GM12878 (cell line): ENCODE data around the gene EXOSC6. TPM values are rescaled to one million over a fixed set of nuclear protein-coding genes. Genes with fewer than 3 reads are reported as not detected.
"Not testable (repeated sequence)": the region's sequence is repeated elsewhere in the genome, so short reads cannot be mapped to it uniquely, and the experiment has no call there.

Source experiments
- ATAC-seq: fragments of 200-7000 bp; cut with Tn5 transposase; 3 replicates; pipeline ENCODE4 v1.9.1; 2020; ENCODE audit warnings: mild to moderate bottlenecking, moderate library complexity
- BruUV-seq: library from RNA; stranded (reverse); fragments of 400-500 nt; replicated peaks from 2 replicates; lab custom pipeline; 2021; lab: Mats Ljungman, UMichigan
- CTCF ChIA-PET: fragments of 300-600 bp; sonication (Branson Sonifier 250); formaldehyde crosslinking; extraction: SDS; loops from one replicate; lab custom pipeline; 2021; ENCODE audit warnings: inconsistent platforms; lab: Yijun Ruan, JAX
- POLR2A ChIA-PET: fragments of 350-600 bp; formaldehyde crosslinking; extraction: SDS; loops from one replicate; lab custom pipeline; 2021; ENCODE audit warnings: inconsistent platforms; lab: Charles Lee
- RAD21 ChIA-PET: fragments of 300-600 bp; sonication (Branson Sonifier 250); formaldehyde crosslinking; loops from one replicate; lab custom pipeline; 2023; ENCODE audit warnings: antibody characterized with exemption; ENCODE audit not compliant: unreplicated experiment; lab: Charles Lee
- SMC1A ChIA-PET: fragments of 300-600 bp; sonication (Branson Sonifier 250); formaldehyde crosslinking; loops from one replicate; lab custom pipeline; 2023; ENCODE audit not compliant: unreplicated experiment, uncharacterized antibody; lab: Charles Lee
- DNase-seq: peaks from one replicate; pipeline ENCODE4 v3.0.0-alpha.2; 2011; ENCODE audit warnings: low read depth, low spot score
- FAIRE-seq: peaks from 3 replicates; lab custom pipeline; 2011; peaks lifted over from hg19 to GRCh38; lab: Jason Lieb, UNC
- H2AFZ ChIP-seq: 2 replicates; pipeline ENCODE4 v1.6.0; 2011; ENCODE audit warnings: low read depth, low read length, control low read depth; ENCODE audit not compliant: control insufficient read depth
- H3K27ac ChIP-seq: 2 replicates; pipeline ENCODE4 v1.5.1; 2011; ENCODE audit warnings: control low read depth; ENCODE audit not compliant: control insufficient read depth, insufficient read depth
- H3K27me3 ChIP-seq, 2 experiments: replicated peaks in 1 of 2; 2 replicates each; pipeline versions ENCODE4 v1.6.0 to v1.6.1; 2011; ENCODE audit warnings: low read length in 1 of 2; ENCODE audit not compliant: control insufficient read depth in 2 of 2, insufficient read depth in 2 of 2
- H3K36me3 ChIP-seq, 2 experiments: 2 replicates each; pipeline ENCODE4 v1.5.1; 2011; ENCODE audit warnings: low read length in 1 of 2; ENCODE audit not compliant: control insufficient read depth in 2 of 2, insufficient read depth in 2 of 2
- H3K4me1 ChIP-seq: 2 replicates; pipeline ENCODE4 v1.6.1; 2011; ENCODE audit warnings: mild to moderate bottlenecking, low read length, moderate library complexity, mixed read lengths; ENCODE audit not compliant: control insufficient read depth, insufficient read depth
- H3K4me2 ChIP-seq: 2 replicates; pipeline ENCODE4 v1.6.0; 2011; ENCODE audit warnings: control low read depth; ENCODE audit not compliant: control insufficient read depth, insufficient read depth
- H3K4me3 ChIP-seq: fragments of 200-600 bp; sonication (generic); 2 replicates; pipeline ENCODE4 v1.5.1; 2016
- H3K79me2 ChIP-seq: 2 replicates; pipeline ENCODE4 v1.6.0; 2011; ENCODE audit warnings: low read length; ENCODE audit not compliant: control insufficient read depth, insufficient read depth
- H3K9ac ChIP-seq: 2 replicates; pipeline ENCODE4 v1.8.0; 2011; ENCODE audit warnings: low read length, control low read depth, mixed read lengths; ENCODE audit not compliant: control insufficient read depth, insufficient read depth
- H3K9me3 ChIP-seq: replicated peaks from 3 replicates; pipeline ENCODE4 v1.5.1; 2011; ENCODE audit warnings: mild to moderate bottlenecking, low read length; ENCODE audit not compliant: control insufficient read depth, insufficient read depth
- H4K20me1 ChIP-seq: 2 replicates; pipeline ENCODE4 v1.6.0; 2011; ENCODE audit not compliant: control insufficient read depth, insufficient read depth
- IKZF2 ChIP-seq, 2 experiments: fragments of 450-650 bp; IDR thresholded peaks; 2 replicates each; pipeline ENCODE4 v1.6.1; 2017; ENCODE audit warnings: mild to moderate bottlenecking in 2 of 2, moderate library complexity in 2 of 2
- MTA2 ChIP-seq: fragments of 450-650 bp; IDR thresholded peaks from 2 replicates; pipeline ENCODE4 v1.6.1; 2016; ENCODE audit warnings: low read depth, mild to moderate bottlenecking, moderate library complexity
- SPI1 ChIP-seq: IDR thresholded peaks from 2 replicates; pipeline ENCODE4 v1.6.1; 2011; ENCODE audit warnings: low read depth, mild to moderate bottlenecking, low read length, moderate library complexity, borderline replicate concordance; ENCODE audit not compliant: insufficient read depth
- WGBS: methylation state at CpG from one replicate; pipeline ENCODE4 v1.1.6; 2016; ENCODE audit warnings: low lambda C conversion rate; ENCODE audit not compliant: insufficient replicate concordance, insufficient coverage; ENCODE audit errors: missing lambda C conversion rate; 5-methylcytosine and 5-hydroxymethylcytosine counted together
- in situ Hi-C: fragments of 300-500 bp; cut with MboI; formaldehyde crosslinking; loops from 9 replicates; pipeline ENCODE4 v1.14.3; 2018; ENCODE audit warnings: mixed read lengths
- intact Hi-C: fragments of 100-400 bp; cut with micrococcal nuclease; formaldehyde crosslinking; loops from one replicate; pipeline ENCODE4 v1.14.2; 2022; ENCODE audit not compliant: unreplicated experiment
- polyA plus RNA-seq, 11 experiments: library from polyadenylated mRNA; depleted of rRNA in 4 of 11; unstranded in 6 of 11; stranded (reverse) in 5 of 11; fragments of >200 nt; fragmentation: Nextera tagmentation in 4 of 11; fragmentation: Illumina TruSeq in 1 of 11; extraction: Ambion mirVana in 4 of 11; extraction: Trizol in 1 of 11; gene quantifications; 1 replicate in 1 of 11; 2 replicates in 10 of 11; pipeline versions ENCODE4 v1.2.1 to v1.2.3, GENCODE V29; 2011 to 2016; ENCODE audit warnings: inconsistent platforms in 2 of 11, missing spikeins in 2 of 11, low read depth in 1 of 11
- total RNA-seq, 4 experiments: library from RNA; depleted of rRNA in 3 of 4; stranded (reverse); fragments of >200 nt in 3 of 4; fragmentation: Illumina TruSeq in 1 of 4; extraction: Trizol in 1 of 4; gene quantifications; 2 replicates each; pipeline versions ENCODE4 v1.2.1 to v1.2.3, GENCODE V29; 2013 to 2021
- TF ChIP-seq, protein P1 (sequence below): fragments of 450-650 bp; IDR thresholded peaks from 2 replicates; pipeline ENCODE4 v1.6.1; 2017; ENCODE audit warnings: low read depth, mild to moderate bottlenecking, moderate library complexity

EXOSC6 gene
- total and polyA plus RNA-seq, 10 of the 15 experiments (the other 5 are each of a cell fraction or from before 2014, with no cell fraction given): 8.2 to 27.5 (median 14.5) TPM

- SMC1A ChIA-PET, FAIRE-seq, H3K4me3 ChIP-seq, H4K20me1 ChIP-seq, DNase-seq, H3K4me1 ChIP-seq, H3K79me2 ChIP-seq, H3K4me2 ChIP-seq, ATAC-seq, H3K27ac ChIP-seq, intact Hi-C loops, BruUV-seq, CTCF ChIA-PET, H3K27me3 ChIP-seq, in situ Hi-C loops, POLR2A ChIA-PET, H3K36me3 ChIP-seq, H3K9ac ChIP-seq, H3K9me3 ChIP-seq, H2AFZ ChIP-seq, RAD21 ChIA-PET: not testable (repeated sequence)
- TF ChIP-seq MTA2 (peak; percentile 75), SPI1 (peak; percentile 73; the same call in 1 of the 2 replicates), IKZF2 (IDR thresholded peaks at IDR 0.05) (peak; percentile 82 to 83)
- TF ChIP-seq, protein P1, sequence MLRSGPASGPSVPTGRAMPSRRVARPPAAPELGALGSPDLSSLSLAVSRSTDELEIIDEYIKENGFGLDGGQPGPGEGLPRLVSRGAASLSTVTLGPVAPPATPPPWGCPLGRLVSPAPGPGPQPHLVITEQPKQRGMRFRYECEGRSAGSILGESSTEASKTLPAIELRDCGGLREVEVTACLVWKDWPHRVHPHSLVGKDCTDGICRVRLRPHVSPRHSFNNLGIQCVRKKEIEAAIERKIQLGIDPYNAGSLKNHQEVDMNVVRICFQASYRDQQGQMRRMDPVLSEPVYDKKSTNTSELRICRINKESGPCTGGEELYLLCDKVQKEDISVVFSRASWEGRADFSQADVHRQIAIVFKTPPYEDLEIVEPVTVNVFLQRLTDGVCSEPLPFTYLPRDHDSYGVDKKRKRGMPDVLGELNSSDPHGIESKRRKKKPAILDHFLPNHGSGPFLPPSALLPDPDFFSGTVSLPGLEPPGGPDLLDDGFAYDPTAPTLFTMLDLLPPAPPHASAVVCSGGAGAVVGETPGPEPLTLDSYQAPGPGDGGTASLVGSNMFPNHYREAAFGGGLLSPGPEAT: peak; percentile 64; the same call in 1 of the 2 replicates
These were observed 13.0 kb downstream of the EXOSC6 start for GRCh38 chr16:70238773-70239172.

GRCh38 chr16:70231831-70232230 is 19.9 kb downstream of the EXOSC6 start:
- H3K27ac ChIP-seq, H3K27me3 ChIP-seq, H3K4me3 ChIP-seq, H3K4me2 ChIP-seq, intact Hi-C loops, RAD21 ChIA-PET, H4K20me1 ChIP-seq, POLR2A ChIA-PET, H2AFZ ChIP-seq, H3K36me3 ChIP-seq, FAIRE-seq, H3K79me2 ChIP-seq, BruUV-seq, H3K9ac ChIP-seq, H3K4me1 ChIP-seq, SMC1A ChIA-PET, ATAC-seq, in situ Hi-C loops, DNase-seq, H3K9me3 ChIP-seq, CTCF ChIA-PET: not testable (repeated sequence)
- 100% methylated on average over 3 of the region's 3 CpGs for WGBS

GRCh38 chr16:70226024-70226423 is 25.7 kb downstream of the EXOSC6 start:
- H3K4me2 ChIP-seq, POLR2A ChIA-PET, in situ Hi-C loops, H2AFZ ChIP-seq, H3K27me3 ChIP-seq, FAIRE-seq, H3K9me3 ChIP-seq, DNase-seq, RAD21 ChIA-PET, H3K9ac ChIP-seq, H4K20me1 ChIP-seq, H3K79me2 ChIP-seq, CTCF ChIA-PET, H3K4me1 ChIP-seq, H3K4me3 ChIP-seq, intact Hi-C loops, H3K27ac ChIP-seq, ATAC-seq, H3K36me3 ChIP-seq, SMC1A ChIA-PET, BruUV-seq: not testable (repeated sequence)
